HG03520 (cell line): ENCODE measurements around the gene OR5A1.

ENCODE experiments used
- ATAC-seq: cut with Tn5 transposase; IDR thresholded peaks from one replicate; pipeline ENCODE4 v1.9.1; 2021; ENCODE audit warnings: mild to moderate bottlenecking, moderate library complexity; ENCODE audit not compliant: unreplicated experiment

OR5A1 gene

GRCh38 chr11:59475176-59475575, 38.9 kb downstream of the OR5A1 start:
- ATAC-seq, result no peak

GRCh38 chr11:59479906-59480305, 43.6 kb downstream of the OR5A1 start:
- no peak for ATAC-seq

DNA sequence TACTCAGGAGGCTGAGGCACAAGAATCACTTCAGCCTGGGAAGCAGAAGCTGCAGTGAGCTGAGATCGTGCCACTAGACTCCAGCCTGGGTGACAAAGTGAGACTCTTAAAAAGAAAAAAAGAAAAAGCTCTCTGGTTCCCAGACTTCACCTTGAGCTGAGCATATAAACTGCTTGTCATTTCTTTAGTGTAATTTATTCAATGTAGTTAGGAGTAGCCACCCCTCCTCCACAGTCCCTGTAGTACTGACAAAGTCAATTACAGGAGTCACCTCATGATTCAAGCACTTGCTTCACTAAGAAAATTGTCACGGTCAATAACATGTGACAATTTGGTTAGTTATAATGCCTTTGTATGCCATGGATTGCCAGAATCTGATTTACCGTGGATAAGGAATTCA, 44.1 kb downstream of the OR5A1 start:
- no peak for ATAC-seq
